ENCODE results near the gene EXOSC2. TPM values are rescaled to one million over a fixed set of nuclear protein-coding genes. Genes with fewer than 3 reads are reported as not detected.

The EXOSC2 gene
- total and polyA plus RNA-seq, 2 of the 13 experiments (the other 11 are each of a cell fraction or from before 2014, with no cell fraction given), result 27.5 to 63.8 TPM

- TF ChIP-seq MTA1 (CRISPR knock-in tag; IDR thresholded peaks at IDR 0.05; ENCODE audit: borderline replicate concordance), result no peak
- TF ChIP-seq HOXA3 (CRISPR knock-in tag; IDR thresholded peaks at IDR 0.05), result 0 out of 2 replicates have a peak, but pooled peaks have one; percentile 32
- TF ChIP-seq SAP130 (CRISPR knock-in tag; IDR thresholded peaks at IDR 0.05; ENCODE audit: low read depth), result peak; percentile 73
- TF ChIP-seq, protein P1, sequence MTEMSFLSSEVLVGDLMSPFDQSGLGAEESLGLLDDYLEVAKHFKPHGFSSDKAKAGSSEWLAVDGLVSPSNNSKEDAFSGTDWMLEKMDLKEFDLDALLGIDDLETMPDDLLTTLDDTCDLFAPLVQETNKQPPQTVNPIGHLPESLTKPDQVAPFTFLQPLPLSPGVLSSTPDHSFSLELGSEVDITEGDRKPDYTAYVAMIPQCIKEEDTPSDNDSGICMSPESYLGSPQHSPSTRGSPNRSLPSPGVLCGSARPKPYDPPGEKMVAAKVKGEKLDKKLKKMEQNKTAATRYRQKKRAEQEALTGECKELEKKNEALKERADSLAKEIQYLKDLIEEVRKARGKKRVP (CRISPR knock-in tag; IDR thresholded peaks at IDR 0.05), result no peak
- no peak for TF ChIP-seq SMYD3 (CRISPR knock-in tag; IDR thresholded peaks at IDR 0.05)
- TF ChIP-seq MAFK (conservative IDR thresholded peaks at IDR 0.05 in 1 of 2, IDR thresholded peaks at IDR 0.05 in 1 of 2; ENCODE audit: low read length in 2 of 2), result no peak
- TF ChIP-seq THAP11 (CRISPR knock-in tag; IDR thresholded peaks at IDR 0.05), result peak; percentile 43
- TF ChIP-seq SIX1 (CRISPR knock-in tag; IDR thresholded peaks at IDR 0.05; ENCODE audit: borderline replicate concordance), result 0 out of 2 replicates have a peak, but pooled peaks have one; percentile 20
- no peak for TF ChIP-seq SAFB2 (CRISPR knock-in tag; IDR thresholded peaks at IDR 0.05; ENCODE audit: borderline replicate concordance, low read depth)
- no peak for TF ChIP-seq ZFP1 (CRISPR knock-in tag; IDR thresholded peaks at IDR 0.05)
- no peak for TF ChIP-seq ZNF225 (CRISPR knock-in tag; IDR thresholded peaks at IDR 0.05)
- peak; percentile 43; the same call in 1 of the 2 replicates for TF ChIP-seq YEATS2 (CRISPR knock-in tag; IDR thresholded peaks at IDR 0.05; ENCODE audit: borderline replicate concordance)
- TF ChIP-seq MIER2 (CRISPR knock-in tag; IDR thresholded peaks at IDR 0.05), result no peak
- no peak for TF ChIP-seq ZBTB44 (CRISPR knock-in tag; IDR thresholded peaks at IDR 0.05)
- TF ChIP-seq GPBP1L1 (CRISPR knock-in tag; IDR thresholded peaks at IDR 0.05), result no peak
- TF ChIP-seq NR1H2 (CRISPR knock-in tag; IDR thresholded peaks at IDR 0.05; ENCODE audit: borderline replicate concordance, low read depth), result no peak
- no peak for TF ChIP-seq ATM (IDR thresholded peaks at IDR 0.05; ENCODE audit: borderline replicate concordance)
- TF ChIP-seq, protein P2, sequence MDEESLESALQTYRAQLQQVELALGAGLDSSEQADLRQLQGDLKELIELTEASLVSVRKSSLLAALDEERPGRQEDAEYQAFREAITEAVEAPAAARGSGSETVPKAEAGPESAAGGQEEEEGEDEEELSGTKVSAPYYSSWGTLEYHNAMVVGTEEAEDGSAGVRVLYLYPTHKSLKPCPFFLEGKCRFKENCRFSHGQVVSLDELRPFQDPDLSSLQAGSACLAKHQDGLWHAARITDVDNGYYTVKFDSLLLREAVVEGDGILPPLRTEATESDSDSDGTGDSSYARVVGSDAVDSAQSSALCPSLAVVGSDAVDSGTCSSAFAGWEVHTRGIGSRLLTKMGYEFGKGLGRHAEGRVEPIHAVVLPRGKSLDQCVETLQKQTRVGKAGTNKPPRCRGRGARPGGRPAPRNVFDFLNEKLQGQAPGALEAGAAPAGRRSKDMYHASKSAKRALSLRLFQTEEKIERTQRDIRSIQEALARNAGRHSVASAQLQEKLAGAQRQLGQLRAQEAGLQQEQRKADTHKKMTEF (CRISPR knock-in tag; IDR thresholded peaks at IDR 0.05), result peak; percentile 55
- no peak for TF ChIP-seq ZNF253 (CRISPR knock-in tag; IDR thresholded peaks at IDR 0.05; ENCODE audit: borderline replicate concordance)
- peak; percentile 56; the same call in 1 of the 2 replicates for TF ChIP-seq KDM5A (IDR thresholded peaks at IDR 0.05; ENCODE audit: borderline replicate concordance, low read length)
Measured at GRCh38 chr9:130689937-130690700, 3.5 kb upstream of the EXOSC2 start (continued).
